ENCODE measurements around the gene SLAMF1. TPM values are rescaled to one million over a fixed set of nuclear protein-coding genes. Genes with fewer than 3 reads are reported as not detected.

The SLAMF1 gene
- total RNA-seq, 2 donors from 2014 or later, result not detected

- no peaks in the 10 kb centered on the region for H3K27me3 ChIP-seq
- no peak overlapping the region for H3K27ac ChIP-seq
- no peak for ATAC-seq
- no peak overlapping the region for H3K4me3 ChIP-seq
- no peak for TF ChIP-seq POLR2A (IDR thresholded peaks at IDR 0.05)
- no peak for TF ChIP-seq CTCF (IDR thresholded peaks at IDR 0.05)
- no peaks in the 10 kb centered on the region for H3K36me3 ChIP-seq (replicated peaks in 1 of 2; ENCODE audit: insufficient read depth in 1 of 2, low read depth in 2 of 2)
- no peak for DNase-seq
- no peaks in the 10 kb centered on the region for H3K9me3 ChIP-seq
- H3K4me1 ChIP-seq, result no peaks in the 10 kb centered on the region
- intact Hi-C loops (cut with DNase I), result no loop called here
- 81 to 84% methylated on average over 3 of the region's 3 CpGs for WGBS, 2 donors
Observed at GRCh38 chr1:160576390-160576789, 70.5 kb downstream of the SLAMF1 start.

- no peak for TF ChIP-seq CTCF (IDR thresholded peaks at IDR 0.05)
- peak in 1 of 3 donors; percentile 34 for TF ChIP-seq POLR2A (IDR thresholded peaks at IDR 0.05)
- peak overlapping the region in 1 of 4 donors; percentile 43 for H3K27ac ChIP-seq
- no peaks in the 10 kb centered on the region for H3K36me3 ChIP-seq (replicated peaks in 1 of 2; ENCODE audit: insufficient read depth in 1 of 2, low read depth in 2 of 2)
- peak in 1 of 4 donors; percentile 46 for DNase-seq
- H3K27me3 ChIP-seq, result no peaks in the 10 kb centered on the region
- H3K4me1 ChIP-seq, result no peaks in the 10 kb centered on the region
- 72 to 86% methylated on average over 5 of the region's 5 CpGs for whole genome bisulfite sequencing, 2 donors
- intact Hi-C loops (cut with DNase I), result no loop called here
- no peaks in the 10 kb centered on the region for H3K9me3 ChIP-seq
- no peak for ATAC-seq
- no peak overlapping the region for H3K4me3 ChIP-seq
Observed at GRCh38 chr1:160575112-160575664, 71.7 kb downstream of the SLAMF1 start.

GRCh38 chr1:160570840-160571239, 76.0 kb downstream of the SLAMF1 start:
- no peak for ATAC-seq
- no peaks in the 10 kb centered on the region for H3K36me3 ChIP-seq (replicated peaks in 1 of 2; ENCODE audit: insufficient read depth in 1 of 2, low read depth in 2 of 2)
- peak in 1 of 4 donors; percentile 16 for DNase-seq
- no peak overlapping the region for H3K27ac ChIP-seq
- WGBS, 2 donors, result 77 to 85% methylated on average over 3 of the region's 3 CpGs
- TF ChIP-seq POLR2A (IDR thresholded peaks at IDR 0.05), result no peak
- TF ChIP-seq CTCF (IDR thresholded peaks at IDR 0.05), result no peak
- peaks cover 4% of the 10 kb centered on the region for H3K4me1 ChIP-seq
- H3K9me3 ChIP-seq, result no peaks in the 10 kb centered on the region
- no peaks in the 10 kb centered on the region for H3K27me3 ChIP-seq
- no peak overlapping the region for H3K4me3 ChIP-seq
- intact Hi-C loops (cut with DNase I), result no loop called here

GRCh38 chr1:160569806-160570205, 77.0 kb downstream of the SLAMF1 start:
- WGBS, 2 donors, result 73 to 90% methylated on average over 2 of the region's 2 CpGs
- Histone ChIP-seq H3K36me3 (replicated peaks in 1 of 2; ENCODE audit: insufficient read depth in 1 of 2, low read depth in 2 of 2) (no peaks in the 10 kb centered on the region), H3K27me3 (no peaks in the 10 kb centered on the region), H3K4me3 (no peak overlapping the region), H3K9me3 (no peaks in the 10 kb centered on the region), H3K27ac (no peak overlapping the region), H3K4me1 (peaks cover 10% of the 10 kb centered on the region)
- DNase-seq (no peak), ATAC-seq (no peak)
- intact Hi-C loops (cut with DNase I), result no loop called here
- TF ChIP-seq POLR2A (IDR thresholded peaks at IDR 0.05) (no peak), CTCF (IDR thresholded peaks at IDR 0.05) (no peak)

All from body of pancreas (tissue), 4 donors.